Measurements from ENCODE around the gene BRD3OS.

Gene BRD3OS

DNA sequence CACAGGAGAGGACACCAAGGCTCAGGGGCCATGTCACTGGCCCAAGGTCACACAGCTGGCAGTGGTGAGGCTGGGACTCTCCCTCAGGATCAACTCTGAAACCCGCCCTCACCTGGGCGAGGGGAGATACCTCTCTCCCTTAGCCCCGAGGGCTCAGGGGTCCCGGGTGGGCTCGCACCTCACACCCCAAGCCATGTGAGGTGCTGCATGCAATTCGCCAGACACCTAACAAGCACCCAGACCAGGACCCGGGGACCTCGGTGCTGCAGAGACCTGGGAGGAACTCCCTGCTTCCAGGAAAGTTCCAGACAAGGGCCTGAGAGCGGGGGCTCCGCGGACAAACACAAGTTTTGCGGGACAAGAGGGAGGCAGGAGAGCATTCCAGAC lies 23.3 kb downstream of the BRD3OS start:
- FAIRE-seq (no peak), DNase-seq (ENCODE audit: insufficient read length, low spot score) (no peak)

DNA sequence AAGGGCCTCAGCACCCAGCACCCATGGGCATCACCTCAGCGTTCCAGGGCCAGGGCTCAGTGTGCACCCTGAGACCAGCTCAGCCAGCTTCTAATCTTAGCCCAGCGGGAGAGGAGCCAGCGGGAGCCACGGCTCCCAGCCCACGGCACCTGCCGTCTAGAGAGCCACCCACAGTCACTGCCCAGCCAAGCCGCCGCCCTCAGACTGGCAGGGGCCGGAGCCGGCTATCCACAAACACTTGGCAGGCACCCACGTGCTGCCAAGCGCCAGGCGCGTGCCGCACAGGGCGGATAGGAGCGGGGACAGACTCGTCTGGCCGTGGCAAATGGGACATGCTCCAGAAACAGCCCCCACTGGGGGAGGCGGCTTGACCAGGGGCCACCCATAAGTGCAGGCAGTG lies 24.0 kb downstream of the BRD3OS start:
- DNase-seq (ENCODE audit: insufficient read length, low spot score) = no peak
- FAIRE-seq = no peak

DNA sequence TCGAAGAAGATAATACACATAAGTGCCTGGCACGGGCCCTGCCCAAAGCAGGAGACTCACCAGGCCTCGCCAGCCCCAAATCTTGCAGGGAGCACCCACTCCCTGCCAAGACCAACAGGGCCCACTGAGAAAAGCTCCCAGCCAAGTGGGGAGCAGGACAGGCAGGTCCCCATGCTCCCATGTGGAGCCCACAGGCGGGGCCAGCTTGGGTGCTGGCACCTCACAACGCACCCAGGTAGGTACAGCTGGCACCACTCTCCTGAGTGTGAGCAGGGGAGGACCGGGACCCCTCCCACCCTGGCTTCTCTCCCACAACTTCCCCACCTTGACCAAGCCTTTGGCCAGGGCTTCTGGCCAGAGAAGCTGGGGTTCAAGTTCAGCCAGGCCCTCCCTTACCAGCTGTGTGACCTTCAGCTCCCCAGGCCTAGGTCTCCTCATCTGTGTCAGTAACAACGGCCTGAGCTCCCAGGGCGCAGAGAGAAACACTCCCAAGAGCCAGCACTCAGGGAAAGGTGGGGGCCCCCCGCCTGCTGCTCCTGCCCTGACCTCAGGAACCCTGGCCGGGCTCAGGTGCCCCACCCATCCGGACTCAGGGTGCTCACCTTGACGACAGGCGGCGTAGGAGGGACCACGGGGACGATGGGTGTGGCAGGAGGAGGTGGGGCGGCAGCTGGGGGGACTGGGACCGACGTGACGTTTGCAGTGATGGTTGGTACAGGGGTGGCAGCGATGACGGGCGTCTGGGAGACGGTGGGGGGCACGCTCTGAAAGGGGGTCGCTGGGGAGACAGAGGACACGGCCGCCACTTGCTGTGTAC lies 24.7 kb downstream of the BRD3OS start:
- FAIRE-seq (no peak), DNase-seq (ENCODE audit: insufficient read length, low spot score) (no peak)

DNA sequence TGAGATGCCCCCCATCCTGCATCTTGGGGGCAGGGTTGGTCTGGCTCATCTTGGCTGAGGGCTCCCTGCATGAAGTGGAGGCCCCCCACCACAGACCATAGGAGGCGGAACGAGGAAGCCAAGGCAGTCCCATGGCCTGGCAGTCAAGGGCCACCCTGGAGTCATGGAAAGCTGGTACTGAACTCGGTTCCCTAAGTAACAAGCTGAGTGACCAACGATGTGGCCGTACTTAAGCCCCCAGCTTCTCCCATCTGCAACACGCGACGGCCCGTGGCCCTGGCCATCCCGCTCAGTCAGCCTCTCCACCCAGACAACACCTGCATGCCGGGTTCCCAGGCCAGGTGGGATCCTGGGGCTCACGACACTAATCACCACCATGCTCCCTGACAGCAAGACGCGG lies 25.4 kb downstream of the BRD3OS start:
- no peak for DNase-seq (ENCODE audit: insufficient read length, low spot score)
- FAIRE-seq = no peak

DNA sequence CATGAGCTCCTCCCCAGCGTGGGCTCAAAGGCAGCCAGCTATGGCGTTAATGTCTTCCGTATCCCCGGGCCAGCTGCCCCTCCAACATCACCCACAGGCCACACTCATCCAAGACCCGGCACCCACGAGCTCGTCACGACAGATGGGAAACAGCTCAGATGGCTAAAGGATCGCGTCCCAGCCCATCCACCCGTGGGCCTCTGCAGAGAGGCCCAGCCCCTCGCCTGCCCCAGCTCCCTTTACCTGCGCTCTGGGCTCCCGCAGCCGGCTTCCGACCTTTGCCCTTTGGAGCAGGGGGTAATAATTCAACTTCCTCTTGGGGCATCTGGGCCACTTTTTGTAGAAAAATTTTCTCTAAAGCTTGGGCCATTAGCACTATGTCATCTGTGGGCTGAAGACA lies 26.0 kb downstream of the BRD3OS start:
- FAIRE-seq (no peak), DNase-seq (ENCODE audit: insufficient read length, low spot score) (no peak)

DNA sequence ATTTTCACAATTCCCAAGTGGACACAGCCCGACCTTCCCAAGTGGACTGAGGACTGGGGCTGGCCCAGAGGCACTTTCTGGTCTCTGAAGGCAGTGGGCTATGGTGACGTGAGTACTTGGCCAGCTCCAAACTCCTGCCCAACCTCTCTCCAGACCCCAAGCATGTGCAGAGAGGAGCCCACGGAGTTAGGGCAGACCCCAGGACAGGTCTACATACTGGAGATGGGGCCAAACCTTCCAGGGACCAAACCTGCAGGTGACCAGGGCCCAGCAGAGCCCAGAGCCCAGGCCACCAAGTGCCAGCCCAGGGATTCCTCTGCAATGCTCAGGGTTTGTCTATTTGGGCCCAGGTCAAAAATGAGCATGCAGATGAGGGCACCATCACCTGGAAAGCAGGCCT lies 27.2 kb downstream of the BRD3OS start:
- FAIRE-seq = no peak
- no peak for DNase-seq (ENCODE audit: insufficient read length, low spot score)

DNA sequence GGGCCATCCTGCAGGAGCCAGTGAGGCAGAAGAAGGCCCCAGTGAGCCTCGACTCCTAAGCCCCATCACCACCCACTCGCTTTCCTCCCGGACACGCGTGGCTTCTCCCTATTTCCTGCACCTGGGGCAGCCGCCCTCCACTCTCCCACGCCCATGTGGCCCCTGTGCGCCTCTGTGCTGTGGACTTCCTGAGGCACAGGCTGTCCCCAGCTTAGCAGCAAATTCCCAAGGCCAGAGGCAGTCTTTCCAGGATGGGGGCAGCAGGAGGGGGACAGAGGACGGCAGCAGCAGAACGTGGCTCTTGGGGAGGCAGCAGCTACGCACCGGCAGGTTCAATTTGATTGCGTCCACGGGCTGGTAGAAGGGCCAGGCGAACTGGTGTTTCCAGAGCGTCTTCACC lies 27.7 kb downstream of the BRD3OS start:
- no peak for FAIRE-seq
- DNase-seq (ENCODE audit: insufficient read length, low spot score) = no peak

DNA sequence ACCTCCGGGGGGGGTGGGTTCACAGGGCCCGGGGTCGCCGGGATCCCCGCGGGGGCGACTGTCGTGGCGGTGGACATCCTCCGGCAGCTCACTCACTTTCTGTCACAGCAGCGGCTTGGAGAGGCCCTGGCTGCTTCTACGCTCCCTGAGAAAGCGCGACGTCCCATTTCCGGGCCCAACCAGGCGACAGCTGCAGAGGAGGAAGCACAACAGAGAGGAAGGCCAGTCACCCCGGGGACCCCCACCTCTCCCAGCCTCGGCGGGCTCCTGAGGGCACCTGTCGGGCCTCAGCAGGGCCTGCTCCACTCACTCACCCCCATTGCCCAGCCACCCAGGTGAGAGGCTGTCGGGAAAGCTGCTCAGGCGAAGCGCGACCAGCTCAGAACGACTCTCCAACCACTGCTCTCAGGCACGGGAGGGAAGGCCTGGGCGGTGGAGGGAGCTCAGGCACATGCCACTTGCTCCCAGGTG lies 28.2 kb downstream of the BRD3OS start:
- DNase-seq (ENCODE audit: insufficient read length, low spot score) = no peak
- FAIRE-seq = no peak

DNA sequence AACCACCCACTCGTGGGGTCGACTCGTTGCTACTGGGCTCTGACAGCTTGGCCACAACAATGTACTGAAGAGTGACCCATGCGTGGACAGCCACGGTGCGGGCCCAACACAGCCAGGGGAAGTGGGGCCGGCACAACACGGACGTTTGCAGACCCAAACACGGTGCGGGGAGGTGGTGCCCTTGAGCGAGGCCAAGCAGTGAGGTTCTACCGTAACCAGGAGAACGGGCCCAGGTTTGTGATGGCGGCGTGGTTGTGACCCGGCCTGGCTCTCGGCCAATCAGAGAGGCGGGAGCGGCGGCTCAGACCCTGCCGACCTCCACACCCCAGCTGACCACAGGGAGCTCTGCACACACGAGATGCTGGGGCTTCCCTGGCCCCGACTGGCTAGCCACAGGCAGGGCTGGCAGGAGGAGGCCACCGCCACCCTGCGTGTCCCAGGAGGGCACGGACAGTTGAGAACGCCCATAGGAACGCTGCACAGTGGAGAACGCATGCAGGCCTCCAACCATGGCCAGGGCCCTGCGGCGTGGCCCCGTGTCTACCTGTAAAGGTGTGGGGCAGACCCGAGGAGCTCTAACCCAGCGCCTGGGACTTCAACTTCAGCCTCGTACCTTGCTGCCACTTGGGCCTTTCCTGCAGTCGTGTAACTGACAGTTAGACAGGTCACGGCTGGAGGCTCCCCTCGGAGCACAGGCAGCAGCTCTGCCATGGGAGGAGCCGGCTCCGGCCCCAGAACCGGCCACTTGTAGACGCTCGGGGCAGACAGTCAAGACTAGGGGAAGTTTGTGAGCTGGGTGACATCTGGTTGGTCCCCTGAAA lies 28.9 kb downstream of the BRD3OS start:
- DNase-seq (ENCODE audit: insufficient read length, low spot score) (no peak), FAIRE-seq (no peak)

DNA sequence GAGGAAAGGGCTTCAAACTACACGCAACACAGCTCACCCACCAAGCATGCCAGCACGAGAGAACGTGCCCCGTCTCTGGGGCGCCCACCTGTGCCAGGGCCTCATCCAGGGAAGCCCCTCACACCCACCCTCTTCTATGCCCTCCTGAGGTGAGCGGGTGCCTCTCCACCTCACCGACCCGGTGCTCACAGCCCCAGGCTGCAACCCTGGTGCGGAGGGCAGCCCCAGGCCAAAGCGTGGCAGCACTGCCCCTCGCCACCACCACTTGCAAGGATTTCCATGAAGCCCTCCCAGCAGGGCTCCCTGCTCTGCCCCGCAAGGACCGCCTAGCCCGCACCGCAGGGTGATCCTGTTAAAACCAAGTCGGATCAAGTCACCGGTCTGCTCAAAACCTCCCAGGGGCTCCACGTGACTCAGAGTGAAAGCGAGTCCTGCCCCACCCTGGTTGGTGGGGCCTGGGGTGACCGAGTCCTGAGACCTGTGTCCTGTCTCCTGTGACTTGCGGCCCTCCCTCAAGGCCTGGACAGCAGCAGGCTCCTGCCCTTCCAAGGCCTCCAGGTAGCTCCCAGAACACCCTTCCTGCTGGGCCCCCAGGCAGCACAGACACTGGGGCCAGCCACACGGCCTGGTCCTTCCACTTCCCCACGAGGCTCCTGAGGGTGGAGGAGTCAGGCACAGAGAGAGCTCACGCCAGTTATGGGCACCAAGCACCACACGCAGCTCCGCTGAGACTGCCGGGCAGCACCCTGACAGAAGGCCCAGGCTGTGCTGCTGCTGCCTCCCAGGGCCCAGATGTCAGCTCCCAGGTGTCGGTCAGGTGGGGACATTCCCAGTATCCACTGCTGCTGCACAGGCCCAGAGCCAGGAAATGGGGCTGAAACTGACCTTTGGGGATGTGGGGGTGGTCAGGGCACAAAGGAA lies 29.9 kb downstream of the BRD3OS start:
- no peak for DNase-seq (ENCODE audit: insufficient read length, low spot score)
- no peak for FAIRE-seq

DNA sequence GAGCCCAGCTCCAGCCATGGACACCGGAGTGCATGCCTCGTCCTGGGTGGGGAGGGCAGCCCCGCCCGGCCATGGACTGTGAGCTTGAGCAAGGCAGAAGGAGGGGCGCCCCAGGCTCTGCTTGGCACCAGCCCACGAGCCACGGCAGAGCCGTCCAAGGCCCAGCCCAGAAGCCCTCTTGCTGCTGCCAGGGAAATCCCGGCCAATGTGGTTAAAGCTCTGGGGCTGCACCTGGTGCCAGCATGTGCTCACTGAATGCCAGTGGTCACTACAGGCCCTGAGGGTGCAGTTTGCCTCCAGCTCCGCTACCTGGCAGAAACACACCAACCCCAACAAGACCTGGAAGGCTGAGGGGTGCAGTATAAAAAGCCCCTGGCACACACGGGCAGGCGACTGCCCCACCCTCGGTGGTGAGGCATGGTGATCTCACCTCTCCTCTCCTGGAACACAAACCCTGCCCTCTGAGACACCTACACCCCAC lies 30.7 kb downstream of the BRD3OS start:
- FAIRE-seq = no peak
- DNase-seq (ENCODE audit: insufficient read length, low spot score) = peak; percentile 66

DNA sequence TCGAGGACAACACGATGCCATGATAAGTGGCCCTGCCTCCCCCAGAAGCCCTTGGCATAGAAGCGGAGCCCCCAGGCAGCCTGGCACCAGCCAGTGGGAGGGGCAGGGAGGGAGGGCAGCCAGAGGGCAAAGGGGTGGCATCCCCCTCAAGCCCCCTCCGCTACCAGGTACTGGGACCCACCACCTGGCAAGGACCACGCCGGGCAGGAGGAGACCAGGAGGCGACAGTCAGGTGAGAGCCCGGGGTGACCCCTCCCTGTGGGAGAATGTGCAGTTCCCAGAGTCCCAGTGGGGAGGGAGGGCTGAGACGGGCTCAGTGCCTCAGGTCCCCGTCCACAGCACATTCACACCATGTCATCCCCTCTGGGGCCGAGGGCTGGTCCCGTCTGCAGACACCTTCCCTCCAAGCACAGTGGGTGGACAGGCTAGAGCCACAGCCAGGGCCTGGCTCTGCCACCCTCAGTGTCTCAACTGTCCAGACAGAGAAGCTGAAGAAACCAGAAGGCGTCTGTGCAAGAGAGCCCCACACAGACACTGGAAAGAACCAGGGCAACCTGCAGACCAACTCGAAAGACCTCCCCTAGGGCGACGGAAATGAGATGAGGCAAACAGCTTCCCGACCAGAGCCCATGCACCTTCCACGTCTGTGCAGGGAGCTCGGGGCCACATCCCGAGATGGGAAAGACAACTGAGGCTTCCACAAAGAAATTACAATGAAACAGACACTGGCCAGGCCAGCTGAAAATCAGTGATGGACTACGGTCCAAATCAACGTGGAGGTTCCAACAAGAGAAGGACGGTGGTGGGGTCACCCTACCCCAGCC lies 31.4 kb downstream of the BRD3OS start:
- DNase-seq (ENCODE audit: insufficient read length, low spot score) = no peak
- FAIRE-seq = no peak

DNA sequence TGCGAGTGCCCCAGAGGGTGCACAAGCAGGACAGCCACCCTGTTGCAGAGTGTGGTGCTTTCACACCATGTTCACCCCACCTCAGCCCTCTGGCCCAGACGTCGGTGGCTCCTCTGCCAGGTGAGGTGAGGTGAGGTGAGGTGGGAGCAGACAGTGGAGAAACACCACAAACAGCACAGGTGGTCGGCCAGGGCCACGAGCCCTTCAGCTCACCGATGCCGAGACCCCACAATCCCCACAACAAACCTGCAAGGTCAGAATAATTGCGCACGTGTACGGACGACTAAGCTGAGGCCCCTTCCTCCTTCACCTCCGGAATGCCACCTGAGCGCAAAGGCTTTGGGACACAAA lies 32.0 kb downstream of the BRD3OS start:
- DNase-seq (ENCODE audit: insufficient read length, low spot score) (no peak), FAIRE-seq (no peak)

DNA sequence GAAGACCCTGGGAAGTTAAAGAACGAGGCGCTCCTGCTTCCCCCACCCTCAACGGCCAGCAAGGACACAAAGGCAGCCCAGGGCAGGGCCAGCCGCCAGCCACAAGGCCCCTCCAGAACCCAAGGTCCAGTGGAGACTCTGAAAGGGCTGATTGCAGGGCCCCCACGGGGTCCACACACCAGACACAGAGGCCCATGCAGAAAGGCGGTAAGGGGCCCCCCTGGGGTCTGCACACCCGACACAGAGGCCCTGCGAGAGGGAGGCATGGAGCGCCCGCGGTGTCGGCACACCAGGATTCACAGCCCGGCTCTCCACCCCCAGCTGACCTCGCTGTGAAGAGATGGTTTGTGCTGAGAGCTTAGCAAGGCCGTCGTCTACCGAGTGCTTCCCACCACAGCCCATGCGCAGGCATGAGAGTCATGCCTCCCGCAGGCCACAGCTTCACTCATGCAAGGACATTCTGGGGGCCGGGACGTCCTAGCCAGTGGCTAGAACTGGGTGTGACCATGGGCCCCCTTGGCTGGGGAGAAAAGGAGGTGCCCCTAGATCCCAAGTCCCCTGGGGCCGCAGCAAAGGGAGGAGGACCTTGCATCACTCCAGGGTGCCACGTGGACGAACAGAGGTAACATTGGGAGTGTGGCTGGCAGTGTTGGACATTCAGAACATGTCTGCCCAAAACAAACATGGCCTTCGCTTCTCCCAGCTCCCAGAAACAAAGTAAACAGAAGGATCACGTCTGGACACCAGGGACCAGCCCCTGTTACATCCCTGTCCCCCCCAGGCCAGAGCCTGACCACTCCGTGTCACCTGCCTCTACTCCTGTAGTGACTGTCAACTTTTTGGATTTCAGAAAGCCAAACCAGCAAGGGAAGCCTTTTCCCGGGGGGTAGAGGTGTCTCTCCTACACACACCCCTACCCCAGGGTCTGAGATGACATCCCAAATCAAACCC lies 32.7 kb downstream of the BRD3OS start:
- no peak for DNase-seq (ENCODE audit: insufficient read length, low spot score)
- FAIRE-seq = no peak

DNA sequence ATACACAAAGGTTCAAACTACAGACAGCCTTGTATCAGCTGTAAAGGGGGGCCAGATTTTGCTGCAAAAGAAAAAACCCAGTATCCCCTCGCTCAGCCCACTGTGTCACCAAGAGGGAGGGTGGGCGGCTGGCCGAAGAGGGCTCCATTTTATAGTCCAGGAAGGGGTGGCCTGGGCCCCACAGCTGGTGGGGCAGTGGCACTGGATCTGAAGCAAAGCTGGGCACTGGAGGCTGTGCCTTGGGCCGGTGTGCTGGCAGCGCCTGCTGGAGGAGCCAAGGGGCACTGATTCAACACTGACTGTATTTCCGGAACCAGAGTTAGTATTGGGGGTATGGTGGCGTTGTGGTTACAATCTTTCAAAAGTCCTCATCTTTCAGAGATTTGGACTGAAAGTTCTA lies 33.4 kb downstream of the BRD3OS start:
- no peak for DNase-seq (ENCODE audit: insufficient read length, low spot score)
- no peak for FAIRE-seq

DNA sequence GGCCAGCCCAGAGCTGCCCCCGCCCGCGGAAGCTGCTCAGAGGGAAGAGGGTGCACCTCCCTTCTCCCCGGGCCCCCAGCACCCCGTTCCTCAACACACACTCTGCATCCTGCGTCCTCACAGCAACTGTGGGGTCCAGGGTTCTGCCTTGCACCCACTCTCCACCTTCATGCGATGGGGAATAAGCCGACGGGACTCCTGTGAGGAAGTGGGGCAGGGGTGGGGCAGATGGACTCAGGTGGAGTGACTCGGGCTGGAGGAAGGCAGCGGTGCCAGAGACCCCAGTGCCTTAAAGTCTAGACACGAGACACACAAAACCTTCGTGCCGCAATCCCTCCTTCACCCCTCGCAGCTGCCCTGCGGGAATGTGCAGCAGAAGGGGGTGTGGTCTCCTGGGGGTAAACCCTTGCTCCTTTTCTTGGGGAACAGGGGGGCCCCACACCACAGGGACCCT lies 33.9 kb downstream of the BRD3OS start:
- FAIRE-seq (no peak), DNase-seq (ENCODE audit: insufficient read length, low spot score) (no peak)

DNA sequence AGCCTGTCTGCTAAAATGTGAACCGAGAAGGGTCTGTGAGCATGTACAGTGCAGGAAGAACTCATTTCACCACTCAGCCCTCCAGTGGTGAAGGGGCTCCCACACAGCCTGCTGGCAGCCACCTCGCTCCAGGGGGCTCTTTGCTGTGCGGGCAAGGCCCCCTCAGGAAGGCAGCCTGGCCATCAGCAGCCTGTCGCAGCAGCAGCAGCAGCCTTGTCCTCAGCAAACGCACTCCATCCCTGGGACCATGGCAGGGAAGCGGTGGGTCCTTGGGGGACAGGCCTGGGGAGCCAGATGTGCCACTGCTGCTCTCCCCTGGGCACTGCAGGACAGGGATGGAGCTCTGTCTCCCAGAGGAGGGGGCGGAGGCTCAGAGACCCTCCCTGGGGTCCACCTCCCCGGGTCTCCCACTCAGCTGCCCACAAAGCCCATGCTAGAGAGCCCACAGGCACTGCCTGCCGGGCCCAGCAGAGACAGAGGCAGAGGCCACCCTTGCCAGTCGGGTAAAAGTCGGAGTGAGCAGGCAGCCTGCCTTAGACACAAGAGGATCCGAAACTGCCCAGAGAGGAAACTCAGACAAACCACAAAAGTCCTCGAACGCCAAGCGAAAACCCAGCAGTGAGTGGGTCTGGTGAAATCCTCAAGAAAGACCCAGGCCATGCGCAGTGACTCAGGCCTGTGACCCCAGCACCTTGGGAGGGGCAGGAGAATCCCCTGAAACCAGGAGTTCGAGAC lies 34.5 kb downstream of the BRD3OS start:
- no peak for FAIRE-seq
- DNase-seq (ENCODE audit: insufficient read length, low spot score) = no peak

DNA sequence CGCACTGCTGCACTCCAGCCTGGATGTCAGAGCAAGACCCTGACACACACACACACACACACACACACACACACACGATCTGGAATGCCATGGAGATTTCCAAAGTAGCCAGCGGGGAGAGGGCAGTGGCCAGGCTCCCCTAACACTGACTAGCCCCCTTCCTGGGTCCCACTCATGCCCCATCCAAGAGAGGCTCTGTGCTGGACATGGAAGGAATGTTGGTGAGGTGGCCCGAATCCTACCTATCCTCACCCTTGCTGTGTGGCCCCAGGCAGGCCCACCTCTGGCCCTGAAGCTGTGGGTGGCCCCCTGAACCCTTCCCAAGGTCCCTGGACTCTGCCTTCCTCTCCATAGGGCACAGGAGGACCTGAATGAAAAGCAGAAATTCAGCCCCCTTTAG lies 35.3 kb downstream of the BRD3OS start:
- DNase-seq (ENCODE audit: insufficient read length, low spot score) (no peak), FAIRE-seq (no peak)

Measured in HTR-8/SVneo (cell line).